AG09319 (cell line): ENCODE data around the gene ARMC5.
"Not testable (repeated sequence)": the region's sequence is repeated elsewhere in the genome, so short reads cannot be mapped to it uniquely, and the experiment has no call there.

Source experiments
- DNase-seq: peaks from one replicate; pipeline ENCODE4 v3.0.0-alpha.2; 2010; ENCODE audit warnings: low read depth; ENCODE audit errors: extremely low read depth
- CTCF ChIP-seq: IDR thresholded peaks from 2 replicates; pipeline ENCODE4 v1.5.1; 2011; ENCODE audit warnings: low read depth, mild to moderate bottlenecking, inconsistent platforms, low read length, moderate library complexity

The ARMC5 gene

DNA sequence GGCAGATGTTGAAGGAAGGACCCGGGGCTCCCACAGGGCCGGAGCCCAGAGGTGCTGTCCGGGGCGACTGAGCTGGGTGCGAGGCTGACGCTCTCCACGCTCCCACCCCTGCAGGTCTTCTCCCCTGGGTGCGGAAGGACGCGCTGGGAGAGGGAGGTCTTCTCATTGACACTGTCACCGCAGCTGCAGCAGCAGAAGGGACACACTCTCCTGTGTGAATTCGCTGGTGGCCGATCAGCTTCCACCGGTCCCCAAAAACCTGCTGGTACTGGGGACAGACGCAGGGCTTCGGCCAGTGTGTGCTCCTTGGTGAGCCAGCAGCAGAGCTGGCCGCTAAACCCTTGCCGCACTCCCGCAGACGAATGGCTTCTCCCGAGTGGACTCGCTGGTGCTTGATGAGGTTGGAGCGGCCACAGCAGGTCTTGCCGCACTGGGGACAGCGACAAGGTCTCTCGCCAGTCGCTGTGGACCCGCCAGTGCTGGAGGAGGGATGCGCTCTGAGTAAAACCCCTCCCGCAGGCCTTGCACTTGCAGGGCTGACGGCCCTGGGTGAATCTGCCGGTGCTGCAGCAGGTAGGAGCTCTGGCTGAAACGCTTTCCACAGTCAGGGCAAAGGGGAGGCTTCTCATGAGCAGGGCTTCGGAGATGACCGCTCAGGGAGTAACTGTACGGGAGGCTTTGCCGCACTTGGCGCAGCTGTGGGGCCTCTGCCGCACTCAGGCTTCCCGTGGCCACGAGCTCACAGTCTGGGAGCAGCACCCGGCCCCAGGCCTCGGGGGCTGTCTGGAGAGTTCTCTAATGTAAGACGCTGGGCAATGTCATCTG is 22.9 kb upstream of the ARMC5 start:
- no peak for TF ChIP-seq CTCF

GRCh38 chr16:31438414-31438813 is 20.9 kb upstream of the ARMC5 start:
- no peak for DNase-seq
- TF ChIP-seq CTCF: no peak

More for the DNA sequence above, 22.9 kb upstream of the ARMC5 start:
- no peak for DNase-seq

DNA sequence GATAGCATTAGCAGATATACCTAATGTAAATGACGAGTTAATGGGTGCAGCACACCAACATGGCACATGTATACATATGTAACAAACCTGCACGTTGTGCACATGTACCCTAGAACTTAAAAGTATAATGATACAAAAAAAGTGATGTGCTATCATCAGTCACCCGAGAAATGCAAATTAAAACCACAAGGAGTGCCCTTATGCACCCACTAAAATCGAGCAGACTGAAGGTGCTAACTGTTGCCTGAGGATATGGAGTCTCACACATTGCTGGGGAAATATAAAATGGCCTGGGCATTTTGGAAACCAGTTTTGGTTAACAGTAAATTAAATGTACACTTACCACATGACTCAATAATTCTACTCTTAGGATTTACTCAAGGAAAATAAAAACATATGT is 20.3 kb upstream of the ARMC5 start:
- DNase-seq: not testable (repeated sequence)

DNA sequence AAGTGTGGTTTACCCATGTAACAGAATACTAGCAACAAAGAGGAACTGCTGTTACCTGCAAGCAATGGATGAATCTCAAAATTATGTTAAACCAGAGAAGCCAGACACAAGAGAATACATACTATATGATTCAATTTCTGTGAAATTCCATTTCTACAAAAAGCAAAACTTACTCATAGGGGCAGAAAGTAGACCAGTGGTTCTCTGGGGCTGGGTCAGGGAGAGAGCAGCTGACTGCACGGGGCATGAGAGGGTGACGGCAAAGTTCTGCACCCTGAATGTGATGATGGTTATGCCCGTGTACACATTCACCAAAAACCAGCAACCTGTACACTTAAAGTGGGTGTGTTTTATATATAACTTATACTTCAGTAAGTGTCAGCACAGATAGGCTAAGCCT is 19.8 kb upstream of the ARMC5 start:
- TF ChIP-seq CTCF: no peak
- DNase-seq: no peak

DNA sequence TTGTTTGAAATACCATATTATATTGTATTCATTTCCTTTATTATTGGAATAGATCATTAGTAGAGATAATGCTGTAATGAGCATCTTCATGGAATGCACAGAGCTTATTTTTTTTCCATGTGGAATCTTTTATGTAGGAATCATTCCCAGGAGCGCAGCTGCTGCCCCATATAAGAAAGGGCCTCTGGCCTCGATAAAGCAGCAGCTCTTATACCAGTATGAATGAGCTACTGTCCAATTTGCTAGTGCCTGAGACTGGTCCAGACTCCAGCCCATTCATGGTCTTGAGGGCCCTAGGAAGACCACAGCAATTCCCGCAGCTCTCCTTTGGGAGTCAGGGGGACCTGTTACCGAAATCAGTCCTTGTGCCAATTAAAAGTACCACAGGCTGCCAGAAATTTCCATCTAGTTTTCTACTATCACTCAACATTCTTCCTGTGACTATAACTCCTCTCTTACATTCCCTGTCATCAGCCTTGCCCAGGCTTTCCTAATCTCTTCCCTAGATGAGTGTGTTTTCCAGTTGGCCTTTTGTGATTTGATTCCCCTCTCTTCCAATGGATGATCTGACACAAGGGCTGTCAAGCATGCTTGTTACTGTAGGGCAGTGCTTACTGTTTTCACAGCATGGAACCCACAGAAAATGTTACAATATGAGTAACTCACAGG is 18.7 kb upstream of the ARMC5 start:
- no peak for TF ChIP-seq CTCF

DNA sequence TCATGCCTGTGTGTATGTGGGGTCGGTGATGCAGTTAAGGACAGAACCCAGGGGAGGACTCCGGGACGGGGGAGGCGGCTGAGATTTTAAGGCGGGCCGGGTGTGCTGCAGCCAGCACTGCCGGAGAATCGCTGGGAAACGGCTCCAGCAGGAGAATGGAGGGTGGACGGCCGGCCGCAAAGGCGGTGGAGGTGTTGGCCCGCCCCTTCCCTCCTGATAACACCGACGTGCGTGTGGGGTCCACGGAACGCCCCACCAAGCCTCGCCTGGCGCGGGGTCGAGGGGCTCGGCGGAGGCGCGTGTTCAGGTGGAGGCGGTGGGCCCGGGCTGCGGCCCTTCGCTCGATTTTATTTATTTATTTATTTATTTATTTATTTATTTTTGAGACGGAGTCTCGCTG is 17.3 kb upstream of the ARMC5 start:
- DNase-seq: no peak
- TF ChIP-seq CTCF: no peak

More for the DNA sequence above, 18.7 kb upstream of the ARMC5 start:
- no peak for DNase-seq

DNA sequence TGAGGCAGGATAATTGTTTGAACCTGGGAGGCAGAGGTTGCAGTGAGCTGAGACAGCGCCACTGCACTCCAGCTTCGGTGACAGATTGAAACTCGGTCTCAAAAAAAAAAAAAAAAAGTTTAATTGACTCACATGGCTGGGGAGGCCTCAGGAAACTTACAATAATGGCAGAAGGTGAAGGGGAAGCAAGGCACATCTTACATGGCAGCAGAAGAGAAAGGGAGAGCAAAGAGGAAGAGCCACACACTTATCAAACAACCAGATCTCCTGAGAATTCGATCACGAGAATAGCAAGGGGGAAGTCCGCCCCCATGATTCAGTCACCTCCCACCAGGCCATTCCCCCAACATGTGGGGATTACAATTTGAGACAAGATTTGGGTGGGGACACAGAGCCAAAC is 13.4 kb upstream of the ARMC5 start:
- not testable (repeated sequence) for DNase-seq

DNA sequence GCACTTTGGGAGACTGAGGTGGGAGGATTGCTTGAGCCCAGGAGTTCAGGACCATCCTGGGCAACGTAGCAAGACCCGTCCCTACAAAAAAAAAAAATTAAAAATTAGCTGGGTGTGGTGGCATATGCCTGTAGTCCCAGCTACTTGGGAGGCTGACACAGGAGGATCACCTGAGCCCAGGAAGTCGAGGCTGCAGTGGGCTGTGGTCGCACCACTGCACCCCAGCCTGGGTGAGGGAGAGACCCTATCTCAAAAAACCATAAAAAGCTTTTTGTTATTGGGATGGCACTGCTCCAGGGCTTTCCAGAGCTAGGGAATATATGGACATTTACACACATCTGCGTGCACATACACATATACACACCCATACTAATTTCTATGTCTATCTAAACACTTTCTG is 8.1 kb upstream of the ARMC5 start:
- DNase-seq: no peak
- no peak for TF ChIP-seq CTCF
